ENCODE data around the gene CLIP1.

DNA sequence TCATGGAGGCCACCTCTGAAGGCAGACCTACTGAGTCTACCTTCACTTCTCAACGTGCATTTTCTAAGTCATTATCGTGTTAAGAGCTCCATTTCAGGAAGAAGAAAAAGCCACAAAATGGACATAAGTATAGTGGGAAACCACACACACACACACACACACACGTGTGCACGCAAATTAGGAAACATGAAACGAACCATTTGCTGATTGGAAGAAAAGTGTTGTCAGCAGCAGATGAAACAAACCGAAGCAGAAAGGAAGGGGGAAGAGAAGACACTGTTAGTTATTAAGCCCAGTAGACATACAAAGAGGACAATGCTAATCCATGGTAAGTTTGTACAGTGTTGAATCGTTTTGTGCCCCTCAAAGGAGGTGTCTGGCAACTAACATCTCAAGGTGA lies 146.2 kb downstream of the CLIP1 start:
- TF ChIP-seq RAD21 (IDR thresholded peaks at IDR 0.05; ENCODE audit: low read depth), result no peak
- no peak for TF ChIP-seq TCF12 (IDR thresholded peaks at IDR 0.05; ENCODE audit: low read depth)
- TF ChIP-seq, protein P1, sequence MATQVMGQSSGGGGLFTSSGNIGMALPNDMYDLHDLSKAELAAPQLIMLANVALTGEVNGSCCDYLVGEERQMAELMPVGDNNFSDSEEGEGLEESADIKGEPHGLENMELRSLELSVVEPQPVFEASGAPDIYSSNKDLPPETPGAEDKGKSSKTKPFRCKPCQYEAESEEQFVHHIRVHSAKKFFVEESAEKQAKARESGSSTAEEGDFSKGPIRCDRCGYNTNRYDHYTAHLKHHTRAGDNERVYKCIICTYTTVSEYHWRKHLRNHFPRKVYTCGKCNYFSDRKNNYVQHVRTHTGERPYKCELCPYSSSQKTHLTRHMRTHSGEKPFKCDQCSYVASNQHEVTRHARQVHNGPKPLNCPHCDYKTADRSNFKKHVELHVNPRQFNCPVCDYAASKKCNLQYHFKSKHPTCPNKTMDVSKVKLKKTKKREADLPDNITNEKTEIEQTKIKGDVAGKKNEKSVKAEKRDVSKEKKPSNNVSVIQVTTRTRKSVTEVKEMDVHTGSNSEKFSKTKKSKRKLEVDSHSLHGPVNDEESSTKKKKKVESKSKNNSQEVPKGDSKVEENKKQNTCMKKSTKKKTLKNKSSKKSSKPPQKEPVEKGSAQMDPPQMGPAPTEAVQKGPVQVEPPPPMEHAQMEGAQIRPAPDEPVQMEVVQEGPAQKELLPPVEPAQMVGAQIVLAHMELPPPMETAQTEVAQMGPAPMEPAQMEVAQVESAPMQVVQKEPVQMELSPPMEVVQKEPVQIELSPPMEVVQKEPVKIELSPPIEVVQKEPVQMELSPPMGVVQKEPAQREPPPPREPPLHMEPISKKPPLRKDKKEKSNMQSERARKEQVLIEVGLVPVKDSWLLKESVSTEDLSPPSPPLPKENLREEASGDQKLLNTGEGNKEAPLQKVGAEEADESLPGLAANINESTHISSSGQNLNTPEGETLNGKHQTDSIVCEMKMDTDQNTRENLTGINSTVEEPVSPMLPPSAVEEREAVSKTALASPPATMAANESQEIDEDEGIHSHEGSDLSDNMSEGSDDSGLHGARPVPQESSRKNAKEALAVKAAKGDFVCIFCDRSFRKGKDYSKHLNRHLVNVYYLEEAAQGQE (IDR thresholded peaks at IDR 0.05; ENCODE audit: low read depth), result no peak
- no peak for TF ChIP-seq EGR1 (IDR thresholded peaks at IDR 0.05)
